ENCODE results near the gene GBGT1. TPM values are rescaled to one million over a fixed set of nuclear protein-coding genes. Genes with fewer than 3 reads are reported as not detected.
"Not testable (repeated sequence)": the region's sequence is repeated elsewhere in the genome, so short reads cannot be mapped to it uniquely, and the experiment has no call there.

Gene GBGT1
- total and polyA plus RNA-seq, 2 experiments from 2014 or later = 3.7 to 22.4 TPM

GRCh38 chr9:133205481-133205887 lies 41.8 kb upstream of the GBGT1 start:
- H3K4me2 ChIP-seq; H2AFZ ChIP-seq; H3K27ac ChIP-seq (ENCODE audit: low read depth); DNase-seq (ENCODE audit: low spot score); H3K4me3 Mint-ChIP-seq; ATAC-seq; H3K4me3 ChIP-seq; H3K79me2 ChIP-seq (replicated peaks; ENCODE audit: insufficient read depth); H3K9me3 Mint-ChIP-seq; H3K36me3 ChIP-seq (ENCODE audit: insufficient read depth); H3K4me1 Mint-ChIP-seq; H3K9me2 ChIP-seq (ENCODE audit: insufficient read depth); H3K27ac Mint-ChIP-seq; H3F3A ChIP-seq (replicated peaks; ENCODE audit: low read depth); H3K36me3 Mint-ChIP-seq (ENCODE audit: low read depth); H3K4me1 ChIP-seq (ENCODE audit: insufficient read depth); H4K20me1 ChIP-seq (replicated peaks; ENCODE audit: insufficient read depth): not testable (repeated sequence)
- H3K27me3 Mint-ChIP-seq (ENCODE audit: insufficient read depth, low read depth, poor library complexity) = peaks cover 32% of the 10 kb centered on the region
- peaks cover 24% of the 10 kb centered on the region; the same call in 1 of the 2 replicates for H3K27me3 ChIP-seq (ENCODE audit: insufficient read depth)

- H3K79me2 ChIP-seq (replicated peaks; ENCODE audit: insufficient read depth) = no peaks in the 10 kb centered on the region
- Mint-ChIP-seq H3K4me3 (no peak overlapping the region), H3K4me1 (no peaks in the 10 kb centered on the region), H3K27ac (no peak overlapping the region), H3K27me3 (ENCODE audit: insufficient read depth, low read depth, poor library complexity) (peaks cover 31% of the 10 kb centered on the region), H3K36me3 (ENCODE audit: low read depth) (no peaks in the 10 kb centered on the region), H3K9me3 (no peaks in the 10 kb centered on the region; the same call in 2 of the 3 replicates)
- no peaks in the 10 kb centered on the region for H4K20me1 ChIP-seq (replicated peaks; ENCODE audit: insufficient read depth)
- TF ChIP-seq EZH2 (IDR thresholded peaks at IDR 0.05; ENCODE audit: low read depth, unreplicated experiment) (no peak), ZNF331 (CRISPR knock-in tag; IDR thresholded peaks at IDR 0.05; ENCODE audit: low read depth) (no peak), ZNF462 (CRISPR knock-in tag; IDR thresholded peaks at IDR 0.05) (no peak), REST (IDR thresholded peaks at IDR 0.05; ENCODE audit: unreplicated experiment) (no peak)
- H3K4me3 ChIP-seq = no peak overlapping the region
- no peak for ATAC-seq
- H3K4me1 ChIP-seq (ENCODE audit: insufficient read depth) = no peaks in the 10 kb centered on the region
- no peak overlapping the region for H2AFZ ChIP-seq
- DNase-seq (ENCODE audit: low spot score) = no peak
- H3F3A ChIP-seq (replicated peaks; ENCODE audit: low read depth) = no peaks in the 10 kb centered on the region
- no peak overlapping the region for H3K4me2 ChIP-seq
- no peaks in the 10 kb centered on the region for H3K36me3 ChIP-seq (ENCODE audit: insufficient read depth)
- H3K9me2 ChIP-seq (ENCODE audit: insufficient read depth) = no peaks in the 10 kb centered on the region
- H3K27ac ChIP-seq (ENCODE audit: low read depth) = no peak overlapping the region
- H3K27me3 ChIP-seq (ENCODE audit: insufficient read depth) = peaks cover 23% of the 10 kb centered on the region; the same call in 1 of the 2 replicates
These were observed 41.3 kb upstream of the GBGT1 start for GRCh38 chr9:133204993-133205336.

Measured in GM23338 (cell line).